Pulmonary artery endothelial cell (primary cell): Measurements from ENCODE around the gene SCAF1. TPM values are rescaled to one million over a fixed set of nuclear protein-coding genes. Genes with fewer than 3 reads are reported as not detected.

Experiments
- DNase-seq: peaks from one replicate; pipeline ENCODE4 v3.0.0-alpha.2; 2011; ENCODE audit warnings: low read depth, low spot score
- total RNA-seq: library from RNA; depleted of rRNA; stranded (reverse); fragments of >200 nt; gene quantifications from 2 replicates; pipeline ENCODE4 v1.2.3, GENCODE V29; 2014

SCAF1 gene
- total RNA-seq, 1 donor from 2014 or later, result 10.7 TPM

DNA sequence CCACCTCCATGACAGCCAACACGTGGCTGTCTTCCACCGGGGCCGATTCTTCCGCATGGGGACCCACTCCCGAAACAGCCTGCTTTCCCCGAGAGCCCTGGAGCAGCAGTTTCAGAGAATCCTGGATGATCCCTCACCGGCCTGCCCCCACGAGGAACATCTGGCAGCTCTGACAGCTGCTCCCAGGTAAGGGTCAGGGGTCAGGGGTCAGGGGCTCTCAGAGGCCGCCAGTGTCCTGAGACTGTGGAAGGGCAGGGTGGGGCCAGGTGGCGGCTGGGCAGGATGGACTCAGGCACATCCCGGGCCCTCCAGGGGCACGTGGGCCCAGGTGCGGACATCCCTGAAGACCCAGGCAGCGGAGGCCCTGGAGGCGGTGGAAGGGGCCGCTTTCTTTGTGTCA is 63.9 kb downstream of the SCAF1 start:
- no peak for DNase-seq

Other genes starting within 250 kb of the SCAF1 start
- gene PTH2, start 218.8 kb upstream of the SCAF1 start, total RNA-seq, result not detected in 2 replicates
- gene GFY, start 216.8 kb upstream of the SCAF1 start, total RNA-seq, result not detected in 2 replicates
- 0.04 TPM in 1 of 2 replicates, not detected in the other for gene SLC17A7, start 200.7 kb upstream of the SCAF1 start, total RNA-seq
- 128 and 170 TPM in 2 replicates for gene PIH1D1, start 190.4 kb upstream of the SCAF1 start, total RNA-seq
- 54.9 and 58.8 TPM in 2 replicates for gene ALDH16A1, start 189.0 kb upstream of the SCAF1 start, total RNA-seq
- 1.6 and 2.4 TPM in 2 replicates for gene FLT3LG, start 168.0 kb upstream of the SCAF1 start, total RNA-seq
- 2,556 and 3,423 TPM in 2 replicates for gene RPL13A, start 154.6 kb upstream of the SCAF1 start, total RNA-seq
- 1,813 and 2,923 TPM in 2 replicates for gene RPS11, start 145.8 kb upstream of the SCAF1 start, total RNA-seq
- gene FCGRT, start 129.5 kb upstream of the SCAF1 start, total RNA-seq, result 59.5 and 85.5 TPM in 2 replicates
- gene RCN3, start 114.2 kb upstream of the SCAF1 start, total RNA-seq, result 101 and 237 TPM in 2 replicates
- gene NOSIP, start 61.7 kb upstream of the SCAF1 start, total RNA-seq, result 107 and 113 TPM in 2 replicates
- gene PRRG2, start 60.9 kb upstream of the SCAF1 start, total RNA-seq, result 3.1 and 4.1 TPM in 2 replicates
- 1.8 and 2.0 TPM in 2 replicates for gene PRR12, start 51.0 kb upstream of the SCAF1 start, total RNA-seq
- 45.8 and 54.9 TPM in 2 replicates for gene RRAS, start 2.1 kb upstream of the SCAF1 start, total RNA-seq
- 51.4 and 85.1 TPM in 2 replicates for gene IRF3, start 23.6 kb downstream of the SCAF1 start, total RNA-seq
- 6.8 and 11.4 TPM in 2 replicates for gene BCL2L12, start 23.7 kb downstream of the SCAF1 start, total RNA-seq
- gene PRMT1, start 35.1 kb downstream of the SCAF1 start, total RNA-seq, result 476 and 582 TPM in 2 replicates
- 0.40 and 0.74 TPM in 2 replicates for gene ADM5, start 47.4 kb downstream of the SCAF1 start, total RNA-seq
- 20.0 and 24.7 TPM in 2 replicates for gene CPT1C, start 48.9 kb downstream of the SCAF1 start, total RNA-seq
- not detected in 2 replicates for gene TSKS, start 121.1 kb downstream of the SCAF1 start, total RNA-seq
- gene AP2A1, start 124.8 kb downstream of the SCAF1 start, total RNA-seq, result 65.3 and 65.6 TPM in 2 replicates
- 23.9 and 34.9 TPM in 2 replicates for gene FUZ, start 171.1 kb downstream of the SCAF1 start, total RNA-seq
- 13.1 and 13.8 TPM in 2 replicates for gene MED25, start 176.1 kb downstream of the SCAF1 start, total RNA-seq
- 47.3 and 65.2 TPM in 2 replicates for gene PTOV1, start 208.9 kb downstream of the SCAF1 start, total RNA-seq
- 47.2 and 48.2 TPM in 2 replicates for gene PNKP, start 225.4 kb downstream of the SCAF1 start, total RNA-seq
- 7.6 and 11.2 TPM in 2 replicates for gene AKT1S1, start 235.1 kb downstream of the SCAF1 start, total RNA-seq
- gene TBC1D17, start 235.5 kb downstream of the SCAF1 start, total RNA-seq, result 7.1 and 7.3 TPM in 2 replicates